Limb (tissue), 2 donors: ENCODE data around the gene GPT2.
A peak's percentile ranks its signal among the peaks of the same experiment; 100 is the strongest.
"Not testable (repeated sequence)": the region's sequence is repeated elsewhere in the genome, so short reads cannot be mapped to it uniquely, and the experiment has no call there.

ENCODE experiments used
- DNase-seq, 2 donors: peaks; one replicate each; pipeline ENCODE4 v3.0.0-alpha.2; 2016; ENCODE audit errors: extremely low spot score in 2 of 2

The GPT2 gene

GRCh38 chr16:46862555-46863447 is 21.4 kb upstream of the GPT2 start:
- no peak for DNase-seq

- no peak for DNase-seq
These were observed 17.9 kb upstream of the GPT2 start for GRCh38 chr16:46866286-46866685.

- DNase-seq, result not testable (repeated sequence)
These were observed 16.7 kb upstream of the GPT2 start for GRCh38 chr16:46867486-46867885.

GRCh38 chr16:46868891-46869290 is 15.3 kb upstream of the GPT2 start:
- not testable (repeated sequence) for DNase-seq

- no peak for DNase-seq
These were observed 12.6 kb upstream of the GPT2 start for GRCh38 chr16:46871597-46871996.

- DNase-seq, result no peak
These were observed 11.0 kb upstream of the GPT2 start for GRCh38 chr16:46873201-46873600.

GRCh38 chr16:46875243-46875642 is 8.9 kb upstream of the GPT2 start:
- DNase-seq, result no peak

- DNase-seq, result no peak
These were observed 1.7 kb upstream of the GPT2 start for GRCh38 chr16:46882304-46882939.

- no peak for DNase-seq
These were observed 1.2 kb upstream of the GPT2 start for GRCh38 chr16:46882940-46883307.

- no peak for DNase-seq
These were observed 841 bp upstream of the GPT2 start for GRCh38 chr16:46883353-46883689.

GRCh38 chr16:46884513-46885293 is 541 bp downstream of the GPT2 start:
- DNase-seq, result peak in 1 of 2 donors; percentile 53

GRCh38 chr16:46885960-46886763 is 2.0 kb downstream of the GPT2 start:
- DNase-seq, result peak in 1 of 2 donors; percentile 46

GRCh38 chr16:46886764-46887523 is 2.8 kb downstream of the GPT2 start:
- no peak for DNase-seq

- DNase-seq, result no peak
These were observed 3.3 kb downstream of the GPT2 start for GRCh38 chr16:46887524-46887854.

- DNase-seq, result no peak
These were observed 5.2 kb downstream of the GPT2 start for GRCh38 chr16:46889245-46889941.

GRCh38 chr16:46889942-46890300 is 5.8 kb downstream of the GPT2 start:
- DNase-seq, result no peak

- DNase-seq, result no peak
These were observed 7.7 kb downstream of the GPT2 start for GRCh38 chr16:46891910-46892309.

GRCh38 chr16:46894036-46894672 is 10.0 kb downstream of the GPT2 start:
- DNase-seq, result peak; percentile 48 to 71

- no peak for DNase-seq
These were observed 11.5 kb downstream of the GPT2 start for GRCh38 chr16:46895399-46896313.
